ENCODE results near the gene DYNC2I2. TPM values are rescaled to one million over a fixed set of nuclear protein-coding genes. Genes with fewer than 3 reads are reported as not detected.

Gene DYNC2I2
- total and polyA plus RNA-seq, 12 donors, result 7.5 to 192 (median 83.2) TPM

DNA sequence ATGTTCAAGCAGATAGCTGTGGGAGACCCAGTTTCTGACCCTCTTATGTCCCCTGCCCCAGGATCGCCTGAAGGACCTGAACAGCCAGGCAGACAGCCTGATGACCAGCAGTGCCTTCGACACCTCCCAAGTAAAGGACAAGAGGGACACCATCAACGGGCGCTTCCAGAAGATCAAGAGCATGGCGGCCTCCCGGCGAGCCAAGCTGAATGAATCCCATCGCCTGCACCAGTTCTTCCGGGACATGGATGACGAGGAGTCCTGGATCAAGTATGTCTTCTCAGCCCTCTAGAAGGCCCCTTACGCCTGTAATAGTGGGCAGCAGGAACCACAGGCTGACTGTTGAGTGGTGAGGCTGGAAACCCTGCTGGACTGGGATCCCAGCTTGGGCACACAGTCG, 41.1 kb downstream of the DYNC2I2 start:
- no peak overlapping the region for H3K4me3 ChIP-seq
- intact Hi-C loops (cut with DNase I), result no loop called here
- H3K9me3 ChIP-seq (replicated peaks in 1 of 3), result no peaks in the 10 kb centered on the region
- H3K27me3 ChIP-seq, result no peaks in the 10 kb centered on the region
- no peak for DNase-seq
- 91 to 96% (median 93%) methylated on average over 8 to 12 of the region's 12 CpGs for whole genome bisulfite sequencing, 4 donors
- no peak for TF ChIP-seq CTCF (IDR thresholded peaks at IDR 0.05)
- TF ChIP-seq POLR2A (IDR thresholded peaks at IDR 0.05), result no peak
- peaks cover 0 to 100% of the 10 kb centered on the region in 2 donors for H3K36me3 ChIP-seq (replicated peaks in 1 of 2)
- H3K4me1 ChIP-seq (replicated peaks in 1 of 2), result no peaks in the 10 kb centered on the region
- no peak overlapping the region for H3K27ac ChIP-seq

DNA sequence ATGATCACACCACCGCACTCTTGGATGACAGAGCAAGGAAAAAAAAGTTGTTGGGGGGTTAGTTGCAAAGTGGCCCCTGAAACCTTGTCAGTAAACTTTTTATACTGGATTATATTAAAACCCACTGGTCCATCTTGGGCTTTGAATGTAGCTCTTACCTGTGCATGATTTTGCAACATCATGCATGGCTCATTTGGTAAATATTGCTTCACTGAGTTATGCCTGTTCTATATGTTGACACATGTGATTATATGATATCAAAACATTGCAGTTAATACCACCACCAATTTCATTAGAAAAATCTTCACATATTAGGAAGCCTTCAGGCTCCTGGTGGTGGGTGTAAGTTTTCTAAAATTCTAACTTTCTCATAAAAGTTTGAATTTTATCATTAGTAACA, 41.9 kb downstream of the DYNC2I2 start:
- Histone ChIP-seq H3K27ac (no peak overlapping the region), H3K27me3 (no peaks in the 10 kb centered on the region), H3K36me3 (replicated peaks in 1 of 2) (peaks cover 0 to 100% of the 10 kb centered on the region in 2 donors), H3K4me3 (no peak overlapping the region), H3K9me3 (replicated peaks in 1 of 3) (no peaks in the 10 kb centered on the region), H3K4me1 (replicated peaks in 1 of 2) (no peaks in the 10 kb centered on the region)
- TF ChIP-seq POLR2A (IDR thresholded peaks at IDR 0.05) (no peak), CTCF (IDR thresholded peaks at IDR 0.05) (no peak)
- no peak for DNase-seq
- intact Hi-C loops (cut with DNase I), result no loop called here
- 83 to 100% (median 91%) methylated on average over 1 of the region's 1 CpG for WGBS, 4 donors

DNA sequence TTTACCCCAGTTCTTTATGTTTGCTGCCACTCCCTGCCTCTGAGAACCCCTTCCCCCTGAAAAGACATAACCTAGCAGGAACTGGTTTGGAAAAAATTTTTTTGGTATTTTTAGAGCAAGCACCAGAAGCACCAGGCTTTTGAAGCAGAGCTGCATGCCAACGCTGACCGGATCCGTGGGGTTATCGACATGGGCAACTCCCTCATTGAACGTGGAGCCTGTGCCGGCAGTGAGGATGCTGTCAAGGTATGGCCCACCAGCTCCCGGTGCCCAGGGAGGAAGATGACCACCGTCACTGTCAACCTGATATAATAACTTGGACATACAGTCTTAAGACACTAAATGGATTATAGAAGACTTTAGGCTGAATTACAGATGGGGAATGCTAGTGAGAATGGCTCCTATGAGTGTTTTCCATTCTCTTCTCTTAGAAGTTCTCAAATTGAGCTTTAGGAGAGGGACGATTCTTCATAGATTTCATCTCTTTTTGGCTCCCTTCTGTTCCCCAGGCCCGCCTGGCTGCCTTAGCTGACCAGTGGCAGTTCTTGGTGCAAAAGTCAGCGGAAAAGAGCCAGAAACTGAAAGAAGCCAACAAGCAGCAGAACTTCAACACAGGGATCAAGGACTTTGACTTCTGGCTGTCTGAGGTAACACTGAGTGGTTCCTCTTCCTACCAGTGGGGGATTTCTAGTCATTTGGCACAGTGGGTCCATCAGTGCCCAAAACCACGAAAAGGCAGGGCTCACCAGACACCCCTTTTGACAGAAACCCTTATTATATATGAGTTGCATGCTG, 44.9 kb downstream of the DYNC2I2 start:
- DNase-seq, result no peak
- Histone ChIP-seq H3K27ac (no peak overlapping the region), H3K27me3 (no peaks in the 10 kb centered on the region), H3K9me3 (replicated peaks in 1 of 3) (no peaks in the 10 kb centered on the region), H3K36me3 (replicated peaks in 1 of 2) (peaks cover 0 to 100% of the 10 kb centered on the region in 2 donors), H3K4me1 (replicated peaks in 1 of 2) (peaks cover 0 to 7% of the 10 kb centered on the region in 2 donors), H3K4me3 (no peak overlapping the region)
- 91 to 96% (median 95%) methylated on average over 11 to 12 of the region's 12 CpGs for WGBS, 4 donors
- TF ChIP-seq POLR2A (IDR thresholded peaks at IDR 0.05) (no peak), CTCF (IDR thresholded peaks at IDR 0.05) (no peak)
- intact Hi-C loops (cut with DNase I), result no loop called here

- peaks cover 0 to 98% of the 10 kb centered on the region in 2 donors for H3K36me3 ChIP-seq (replicated peaks in 1 of 2)
- no peak overlapping the region for H3K27ac ChIP-seq
- TF ChIP-seq CTCF (IDR thresholded peaks at IDR 0.05) (no peak), POLR2A (IDR thresholded peaks at IDR 0.05) (no peak)
- peaks cover 0 to 7% of the 10 kb centered on the region in 2 donors for H3K4me1 ChIP-seq (replicated peaks in 1 of 2)
- no peak overlapping the region for H3K4me3 ChIP-seq
- no peaks in the 10 kb centered on the region for H3K9me3 ChIP-seq (replicated peaks in 1 of 3)
- WGBS, 4 donors, result 86 to 97% (median 96%) methylated on average over 3 of the region's 3 CpGs
- no peak for DNase-seq
- intact Hi-C loops (cut with DNase I), result no loop called here
- H3K27me3 ChIP-seq, result no peaks in the 10 kb centered on the region
These were observed 45.8 kb downstream of the DYNC2I2 start for GRCh38 chr9:128610897-128611296.

Measured in adrenal gland (tissue), 12 donors.